ENCODE measurements around the gene SLC38A2. TPM values are rescaled to one million over a fixed set of nuclear protein-coding genes. Genes with fewer than 3 reads are reported as not detected.

Gene SLC38A2
- 142 and 170 TPM in 2 replicates for total RNA-seq (2022)
- percentile 99 among the genes with signal in this experiment for Bru-seq, nascent RNA
- BruChase-seq, experiment 1, labeled RNA remaining after a 6-hour chase = percentile 95 among the genes with signal in this experiment
- percentile 99 among the genes with signal in this experiment for BruChase-seq, experiment 2, labeled RNA remaining after a 2-hour chase
- long read RNA-seq, full-length matches to known transcripts = 16 of 37 reads
- long read RNA-seq, partial matches to known transcripts = 10 of 37 reads
- long read RNA-seq, other reads (novel, unspliced or antisense) = 11 of 37 reads

DNA sequence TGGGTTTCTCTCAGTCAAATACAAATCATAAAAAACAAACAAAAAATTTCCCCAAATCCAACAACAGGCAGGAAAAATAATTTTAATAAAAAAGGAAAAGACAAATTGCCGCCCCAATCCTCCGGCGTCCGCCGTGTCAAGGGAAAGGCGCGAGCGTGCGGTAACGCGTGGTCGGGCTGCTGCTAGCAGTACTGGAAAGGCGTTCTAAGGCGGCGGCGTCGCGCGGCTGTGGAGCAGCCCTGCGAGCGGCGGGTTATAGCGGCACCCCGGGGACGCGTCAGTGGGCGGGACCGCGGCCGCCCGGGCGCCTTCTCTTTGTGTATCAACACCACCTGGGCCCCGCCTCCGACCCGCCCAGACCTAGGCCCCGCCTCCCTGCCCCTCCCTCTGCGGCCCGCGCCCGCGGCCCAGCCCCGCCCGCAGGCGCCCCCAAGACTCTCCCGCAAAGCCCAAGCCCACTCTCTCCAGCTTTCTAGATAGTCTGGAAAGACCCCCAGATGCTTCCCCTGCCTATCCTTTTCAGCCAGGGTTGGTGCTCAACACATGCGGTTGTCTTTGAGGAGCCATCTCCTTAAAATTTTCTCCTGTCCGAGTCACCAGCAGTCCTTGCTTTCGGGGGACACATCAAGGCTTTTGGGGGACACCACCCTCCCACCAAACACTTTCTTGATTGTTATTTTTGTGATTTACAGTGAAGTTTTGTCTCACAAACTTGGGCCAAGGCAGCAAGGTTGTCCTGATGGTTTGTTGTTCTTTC, at the start of gene SLC38A2:
SLC38A2 (minus strand) TSS at position 230 of the 757 bp plus-strand sequence. CDS start 1,480 bp downstream, outside the sequence.
- Mint-ChIP-seq H3K4me1 (ENCODE audit: low read depth, unreplicated experiment) (peaks cover 12% of the 10 kb centered on the region), H3K36me3 (ENCODE audit: insufficient read depth, unreplicated experiment) (peaks cover 62% of the 10 kb centered on the region), H3K27ac (ENCODE audit: unreplicated experiment) (peak within 1 kb of the TSS; percentile 87), H3K9me3 (ENCODE audit: low read depth, unreplicated experiment) (no peaks in the 10 kb centered on the region), H3K27me3 (ENCODE audit: unreplicated experiment) (no peaks in the 10 kb centered on the region), H3K4me3 (ENCODE audit: low read depth, unreplicated experiment) (peak within 1 kb of the TSS; percentile 88)
- BruUV-seq (replicated peaks) = no TSS peak
- CTCF ChIA-PET = no interaction called here
- TF ChIP-seq, protein P1, sequence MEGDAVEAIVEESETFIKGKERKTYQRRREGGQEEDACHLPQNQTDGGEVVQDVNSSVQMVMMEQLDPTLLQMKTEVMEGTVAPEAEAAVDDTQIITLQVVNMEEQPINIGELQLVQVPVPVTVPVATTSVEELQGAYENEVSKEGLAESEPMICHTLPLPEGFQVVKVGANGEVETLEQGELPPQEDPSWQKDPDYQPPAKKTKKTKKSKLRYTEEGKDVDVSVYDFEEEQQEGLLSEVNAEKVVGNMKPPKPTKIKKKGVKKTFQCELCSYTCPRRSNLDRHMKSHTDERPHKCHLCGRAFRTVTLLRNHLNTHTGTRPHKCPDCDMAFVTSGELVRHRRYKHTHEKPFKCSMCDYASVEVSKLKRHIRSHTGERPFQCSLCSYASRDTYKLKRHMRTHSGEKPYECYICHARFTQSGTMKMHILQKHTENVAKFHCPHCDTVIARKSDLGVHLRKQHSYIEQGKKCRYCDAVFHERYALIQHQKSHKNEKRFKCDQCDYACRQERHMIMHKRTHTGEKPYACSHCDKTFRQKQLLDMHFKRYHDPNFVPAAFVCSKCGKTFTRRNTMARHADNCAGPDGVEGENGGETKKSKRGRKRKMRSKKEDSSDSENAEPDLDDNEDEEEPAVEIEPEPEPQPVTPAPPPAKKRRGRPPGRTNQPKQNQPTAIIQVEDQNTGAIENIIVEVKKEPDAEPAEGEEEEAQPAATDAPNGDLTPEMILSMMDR (IDR thresholded peaks at IDR 0.05; ENCODE audit: unreplicated experiment) = no peak
- intact Hi-C loops (cut with micrococcal nuclease; ENCODE audit: unreplicated experiment) = loop anchor here (5.0 kb wide), 1 partner anchor 120 kb away; no protein-coding TSS in a partner anchor
- DNase-seq = peak; percentile 95

DNA sequence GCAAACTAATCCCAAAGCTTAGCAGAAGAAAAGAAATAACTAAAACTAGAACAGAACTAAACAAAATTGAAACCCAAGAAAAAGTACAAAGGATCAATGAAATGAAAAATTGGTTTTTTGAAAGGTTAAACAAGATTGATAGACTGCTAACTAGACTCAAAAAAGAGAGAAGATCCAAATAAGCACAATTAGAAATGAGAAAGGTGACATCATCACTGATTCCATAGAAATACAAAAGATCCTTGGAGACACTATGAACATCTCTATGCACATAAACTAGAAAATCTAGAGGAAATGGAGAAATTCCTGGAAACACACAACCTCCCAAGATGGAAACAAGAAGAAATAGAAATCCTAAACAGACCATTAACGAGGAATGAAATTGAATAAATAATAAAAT, 47.1 kb upstream of the SLC38A2 start:
- CTCF ChIA-PET = no interaction called here

DNA sequence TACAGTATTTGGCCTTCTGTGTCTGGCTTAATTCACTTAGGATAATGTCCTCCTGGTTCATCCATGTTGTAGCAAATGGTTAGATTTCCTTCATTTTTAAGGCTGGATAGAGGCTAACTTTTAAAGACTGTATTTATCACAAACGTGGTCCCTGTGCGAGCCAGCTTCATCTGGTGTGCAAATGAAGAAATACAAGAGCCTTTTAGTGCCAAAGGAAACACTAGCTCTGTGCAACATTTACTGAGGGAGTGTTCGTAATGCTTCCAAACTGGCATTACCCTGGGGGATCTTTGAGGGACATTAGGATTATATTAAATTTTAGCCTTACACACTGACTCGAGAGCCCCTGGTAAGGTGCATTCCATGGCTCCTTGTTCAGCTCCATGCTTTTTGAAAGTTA, 43.0 kb upstream of the SLC38A2 start:
- no peak overlapping the region for H3K4me3 Mint-ChIP-seq (ENCODE audit: low read depth, unreplicated experiment)
- peaks cover 14% of the 10 kb centered on the region for H3K4me1 Mint-ChIP-seq (ENCODE audit: low read depth, unreplicated experiment)
- TF ChIP-seq, protein P1 (IDR thresholded peaks at IDR 0.05; ENCODE audit: unreplicated experiment) = no peak
- H3K27ac Mint-ChIP-seq (ENCODE audit: unreplicated experiment) = no peak overlapping the region
- intact Hi-C loops (cut with micrococcal nuclease; ENCODE audit: unreplicated experiment) = no loop called here
- H3K9me3 Mint-ChIP-seq (ENCODE audit: low read depth, unreplicated experiment) = peaks cover 5% of the 10 kb centered on the region
- DNase-seq = no peak
- no TSS peak for BruUV-seq (replicated peaks)
- no peaks in the 10 kb centered on the region for H3K27me3 Mint-ChIP-seq (ENCODE audit: unreplicated experiment)
- no peaks in the 10 kb centered on the region for H3K36me3 Mint-ChIP-seq (ENCODE audit: insufficient read depth, unreplicated experiment)
- CTCF ChIA-PET = no interaction called here

More for the DNA sequence above, 47.1 kb upstream of the SLC38A2 start:
- peaks cover 5% of the 10 kb centered on the region for H3K9me3 Mint-ChIP-seq (ENCODE audit: low read depth, unreplicated experiment)
- no TSS peak for BruUV-seq (replicated peaks)
- no peak overlapping the region for H3K4me3 Mint-ChIP-seq (ENCODE audit: low read depth, unreplicated experiment)
- intact Hi-C loops (cut with micrococcal nuclease; ENCODE audit: unreplicated experiment) = no loop called here
- TF ChIP-seq, protein P1 (IDR thresholded peaks at IDR 0.05; ENCODE audit: unreplicated experiment) = no peak
- DNase-seq = no peak
- no peak overlapping the region for H3K27ac Mint-ChIP-seq (ENCODE audit: unreplicated experiment)
- H3K27me3 Mint-ChIP-seq (ENCODE audit: unreplicated experiment) = no peaks in the 10 kb centered on the region
- no peaks in the 10 kb centered on the region for H3K36me3 Mint-ChIP-seq (ENCODE audit: insufficient read depth, unreplicated experiment)
- no peaks in the 10 kb centered on the region for H3K4me1 Mint-ChIP-seq (ENCODE audit: low read depth, unreplicated experiment)

DNA sequence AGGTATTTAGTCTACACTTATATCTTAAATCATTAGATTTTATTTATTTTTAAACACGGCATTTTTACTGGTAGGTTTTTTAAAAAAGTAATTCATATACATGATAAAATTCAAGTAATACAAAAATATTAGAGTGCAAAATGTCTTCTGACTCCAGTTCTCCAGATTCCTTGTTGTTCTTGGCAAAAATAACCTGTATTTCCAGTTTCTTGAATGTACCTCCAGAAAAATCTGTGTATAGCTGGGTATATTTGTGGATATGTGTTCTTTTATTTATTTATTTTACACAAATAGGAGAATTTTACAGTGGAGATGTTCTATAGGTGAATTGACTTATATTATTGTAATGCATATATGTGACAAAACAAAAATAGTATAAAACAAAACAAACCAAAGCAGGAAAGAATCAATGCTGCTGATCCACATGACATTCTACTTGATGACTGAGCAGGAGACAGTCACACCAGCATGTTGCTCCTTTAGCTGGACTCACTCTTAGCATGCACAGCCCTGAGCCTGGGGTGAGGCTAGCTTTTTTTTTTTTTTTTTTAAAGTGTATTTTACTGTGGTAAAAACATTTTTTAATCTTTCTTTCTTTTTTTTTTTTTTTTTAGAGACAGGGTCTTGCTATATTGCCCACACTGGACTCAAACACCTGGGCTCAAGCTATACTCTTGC, 42.2 kb upstream of the SLC38A2 start:
- DNase-seq = no peak
- peak overlapping the region; percentile 33 for H3K27ac Mint-ChIP-seq (ENCODE audit: unreplicated experiment)
- TF ChIP-seq, protein P1 (IDR thresholded peaks at IDR 0.05; ENCODE audit: unreplicated experiment) = no peak
- H3K4me3 Mint-ChIP-seq (ENCODE audit: low read depth, unreplicated experiment) = no peak overlapping the region
- intact Hi-C loops (cut with micrococcal nuclease; ENCODE audit: unreplicated experiment) = no loop called here
- no TSS peak for BruUV-seq (replicated peaks)
- H3K27me3 Mint-ChIP-seq (ENCODE audit: unreplicated experiment) = no peaks in the 10 kb centered on the region
- H3K36me3 Mint-ChIP-seq (ENCODE audit: insufficient read depth, unreplicated experiment) = no peaks in the 10 kb centered on the region
- H3K9me3 Mint-ChIP-seq (ENCODE audit: low read depth, unreplicated experiment) = peaks cover 4% of the 10 kb centered on the region
- CTCF ChIA-PET = no interaction called here
- H3K4me1 Mint-ChIP-seq (ENCODE audit: low read depth, unreplicated experiment) = peaks cover 14% of the 10 kb centered on the region
